Heart left ventricle (tissue), 13 donors: ENCODE results near the gene ADCY1.

Experiments
- POLR2A ChIP-seq, 2 donors: fragments of 450-650 bp; IDR thresholded peaks; one replicate each; pipeline ENCODE4 v1.6.1; 2017; ENCODE audit warnings: antibody characterized with exemption in 2 of 2, mild to moderate bottlenecking in 2 of 2, moderate library complexity in 2 of 2
- TF ChIP-seq, protein P1 (sequence below), 12 donors: fragments of 200-600 bp; sonication (generic) in 4 of 12; IDR thresholded peaks; one replicate each; pipeline versions ENCODE4 v1.5.0 to v1.8.0; 2018 to 2022; ENCODE audit warnings: antibody characterized with exemption in 12 of 12, mild to moderate bottlenecking in 5 of 12
- donor health status: ischemic (EF 13 %, LVEDD 7.1; RV severe dilation, severe dysfunction).
- donor health status: DM: no; HTN: yes; CAD: no.
- donor health status: DM: no; HTN: no; CAD: no.
- donor health status: ischemic (EF 25% LVEDD 6.9; RV normal size, moderate dysfunction).
- donor health status: ischemic (EF 25% LVEDD 5.7; RV mildly dilated, moderate dysfunction).
- donor health status: ischemic (EF 35%, LVEDD 5.7; RV mildly dilated, moderate dysfunction).
- donor health status: nonischemic (EF 11% LVEDD 7.7; RV severe dilation, severe dysfunction).
- donor health status: DM: yes; HTN: yes; CAD: no.
- donor health status: PGD.
- donor health status: ischemic (EF 29% LVEDD 5.4; RV normal size, mild dysfunction).
- donor health status: nonischemic (EF 23%, LVEDD 6.1; RV moderate dilation, normal function).

- no peak for TF ChIP-seq POLR2A (IDR thresholded peaks at IDR 0.05)
- TF ChIP-seq, protein P1, sequence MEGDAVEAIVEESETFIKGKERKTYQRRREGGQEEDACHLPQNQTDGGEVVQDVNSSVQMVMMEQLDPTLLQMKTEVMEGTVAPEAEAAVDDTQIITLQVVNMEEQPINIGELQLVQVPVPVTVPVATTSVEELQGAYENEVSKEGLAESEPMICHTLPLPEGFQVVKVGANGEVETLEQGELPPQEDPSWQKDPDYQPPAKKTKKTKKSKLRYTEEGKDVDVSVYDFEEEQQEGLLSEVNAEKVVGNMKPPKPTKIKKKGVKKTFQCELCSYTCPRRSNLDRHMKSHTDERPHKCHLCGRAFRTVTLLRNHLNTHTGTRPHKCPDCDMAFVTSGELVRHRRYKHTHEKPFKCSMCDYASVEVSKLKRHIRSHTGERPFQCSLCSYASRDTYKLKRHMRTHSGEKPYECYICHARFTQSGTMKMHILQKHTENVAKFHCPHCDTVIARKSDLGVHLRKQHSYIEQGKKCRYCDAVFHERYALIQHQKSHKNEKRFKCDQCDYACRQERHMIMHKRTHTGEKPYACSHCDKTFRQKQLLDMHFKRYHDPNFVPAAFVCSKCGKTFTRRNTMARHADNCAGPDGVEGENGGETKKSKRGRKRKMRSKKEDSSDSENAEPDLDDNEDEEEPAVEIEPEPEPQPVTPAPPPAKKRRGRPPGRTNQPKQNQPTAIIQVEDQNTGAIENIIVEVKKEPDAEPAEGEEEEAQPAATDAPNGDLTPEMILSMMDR (IDR thresholded peaks at IDR 0.05), result no peak
These were observed 67.9 kb downstream of the ADCY1 start for GRCh38 chr7:45642044-45642443.
